Heart left ventricle (tissue), 16 donors: ENCODE results near the gene UBL5. TPM values are rescaled to one million over a fixed set of nuclear protein-coding genes. Genes with fewer than 3 reads are reported as not detected.

Experiments
- ATAC-seq, 4 donors: fragments of 200-7000 bp; cut with Tn5 transposase; one replicate each; pipeline ENCODE4 v1.9.1; 2020 to 2022; ENCODE audit warnings: moderate library complexity in 4 of 4, mild to moderate bottlenecking in 3 of 4, moderate number of reproducible peaks in 1 of 4
- DNase-seq, 5 donors: peaks; one replicate each; pipeline ENCODE4 v3.0.0-alpha.2; 2020
- H3K27ac ChIP-seq, 12 donors: fragments of 200-600 bp; sonication (generic) in 4 of 12; one replicate each; pipeline versions ENCODE4 v1.5.0 to v1.8.0; 2016 to 2022; ENCODE audit warnings: mild to moderate bottlenecking in 2 of 12
- H3K27me3 ChIP-seq, 9 donors: fragments of 200-600 bp; sonication (generic) in 2 of 9; one replicate each; pipeline versions ENCODE4 v1.5.1 to v1.8.0; 2016 to 2022; ENCODE audit warnings: mild to moderate bottlenecking in 3 of 9
- H3K36me3 ChIP-seq, 9 donors: fragments of 200-600 bp; sonication (generic) in 2 of 9; one replicate each; pipeline versions ENCODE4 v1.5.0 to v1.8.0; 2018 to 2022; ENCODE audit warnings: mild to moderate bottlenecking in 2 of 9
- H3K4me1 ChIP-seq, 12 donors: fragments of 200-600 bp; sonication (generic) in 4 of 12; one replicate each; pipeline versions ENCODE4 v1.5.0 to v1.8.0; 2016 to 2022; ENCODE audit warnings: mild to moderate bottlenecking in 3 of 12
- H3K4me3 ChIP-seq, 12 donors: fragments of 200-600 bp; sonication (generic) in 4 of 12; one replicate each; pipeline versions ENCODE4 v1.5.0 to v1.8.0; 2017 to 2022; ENCODE audit warnings: mild to moderate bottlenecking in 9 of 12, moderate library complexity in 4 of 12
- H3K9me3 ChIP-seq, 12 donors: fragments of 200-600 bp; sonication (generic) in 4 of 12; one replicate each; pipeline versions ENCODE4 v1.5.0 to v1.8.0; 2016 to 2022; ENCODE audit warnings: mild to moderate bottlenecking in 1 of 12
- CTCF ChIP-seq, 12 donors: fragments of 200-600 bp; sonication (generic) in 4 of 12; IDR thresholded peaks; one replicate each; pipeline versions ENCODE4 v1.5.0 to v1.8.0; 2018 to 2022; ENCODE audit warnings: antibody characterized with exemption in 12 of 12, mild to moderate bottlenecking in 5 of 12
- POLR2A ChIP-seq, 2 donors: fragments of 450-650 bp; IDR thresholded peaks; one replicate each; pipeline ENCODE4 v1.6.1; 2017; ENCODE audit warnings: antibody characterized with exemption in 2 of 2, mild to moderate bottlenecking in 2 of 2, moderate library complexity in 2 of 2
- WGBS, 4 donors: extraction: QIAGEN DNeasy Blood & Tissue Kit in 2 of 4; methylation state at CpG; one replicate each; pipeline versions ENCODE4 v1.1.5 to v1.1.7; 2013 to 2018; 5-methylcytosine and 5-hydroxymethylcytosine counted together
- intact Hi-C, 10 donors: fragments of 100-400 bp; cut with DNase I; formaldehyde crosslinking; loops; one replicate each; pipeline versions ENCODE4 v1.11.1 to v1.14.2; 2022
- polyA plus RNA-seq, 2 donors: library from polyadenylated mRNA; stranded (reverse); fragments of 200-250 nt; gene quantifications; one replicate each; pipeline ENCODE4 v1.2.3, GENCODE V29; 2013
- total RNA-seq, 9 donors: library from RNA; depleted of rRNA in 2 of 9; stranded (reverse); fragments of >200 nt in 2 of 9; fragmentation: NEBNext Ultra II Directional in 3 of 9; extraction: Animal tissue kit (Norgen Biotek cat#: 25700) in 3 of 9; gene quantifications; one replicate each; pipeline versions ENCODE4 v1.1.0 to v1.2.4, GENCODE V29; 2016 to 2023
- donor health status: ischemic (EF 13 %, LVEDD 7.1; RV severe dilation, severe dysfunction).
- donor health status: healthy with polysubstance abuse.
- donor health status: DM: no; HTN: yes; CAD: no.
- donor health status: DM: no; HTN: no; CAD: no.
- donor health status: ischemic (EF 25% LVEDD 6.9; RV normal size, moderate dysfunction).
- donor health status: ischemic (EF 25% LVEDD 5.7; RV mildly dilated, moderate dysfunction).
- donor health status: healthy.
- donor health status: DM: yes; HTN: yes; CAD: no.
- donor health status: ischemic (EF 35%, LVEDD 5.7; RV mildly dilated, moderate dysfunction).
- donor health status: nonischemic (EF 11% LVEDD 7.7; RV severe dilation, severe dysfunction).
- donor health status: DM: yes; HTN: yes; CAD: no.
- donor health status: PGD.
- donor health status: ischemic (EF 29% LVEDD 5.4; RV normal size, mild dysfunction).
- donor health status: nonischemic (EF 23%, LVEDD 6.1; RV moderate dilation, normal function).

Gene UBL5
- total and polyA plus RNA-seq, 11 donors: 460 to 1,809 (median 496) TPM

- peaks cover 0 to 5% (median 0%) of the 10 kb centered on the region in 12 donors for H3K9me3 ChIP-seq
- 93 to 97% (median 95%) methylated on average over 9 of the region's 9 CpGs for WGBS, 4 donors
- no peak for ATAC-seq
- peaks cover 0 to 3% (median 0%) of the 10 kb centered on the region in 9 donors for H3K36me3 ChIP-seq
- intact Hi-C loops: no loop called here
- DNase-seq: no peak
- H3K27me3 ChIP-seq: peaks cover 0 to 2% (median 0%) of the 10 kb centered on the region in 9 donors
- peaks cover 0 to 12% (median 0%) of the 10 kb centered on the region in 12 donors for H3K4me1 ChIP-seq
- no peak overlapping the region for H3K27ac ChIP-seq
- no peak overlapping the region for H3K4me3 ChIP-seq
- TF ChIP-seq CTCF (IDR thresholded peaks at IDR 0.05): no peak
- TF ChIP-seq POLR2A (IDR thresholded peaks at IDR 0.05): no peak
These were observed 28.9 kb downstream of the UBL5 start for GRCh38 chr19:9856609-9857008.

- H3K27ac ChIP-seq: peak overlapping the region in 1 of 12 donors; percentile 62
- H3K27me3 ChIP-seq: peaks cover 0 to 2% (median 0%) of the 10 kb centered on the region in 9 donors
- DNase-seq (no peak), ATAC-seq (no peak)
- H3K36me3 ChIP-seq: peaks cover 0 to 3% (median 0%) of the 10 kb centered on the region in 9 donors
- WGBS, 4 donors: 88 to 100% (median 97%) methylated on average over 9 to 13 of the region's 13 CpGs
- peak overlapping the region in 1 of 12 donors; percentile 12 for H3K4me3 ChIP-seq
- peaks cover 0 to 5% (median 0%) of the 10 kb centered on the region in 12 donors for H3K9me3 ChIP-seq
- TF ChIP-seq POLR2A (IDR thresholded peaks at IDR 0.05): no peak
- TF ChIP-seq CTCF (IDR thresholded peaks at IDR 0.05): no peak
- intact Hi-C loops: no loop called here
- H3K4me1 ChIP-seq: peaks cover 0 to 12% (median 0%) of the 10 kb centered on the region in 12 donors
These were observed 29.5 kb downstream of the UBL5 start for GRCh38 chr19:9857076-9857721.

- intact Hi-C loops: no loop called here
- Histone ChIP-seq H3K4me1 (peaks cover 0 to 12% (median 0%) of the 10 kb centered on the region in 12 donors), H3K36me3 (peaks cover 0 to 3% (median 0%) of the 10 kb centered on the region in 9 donors), H3K27ac (peak overlapping the region in 1 of 12 donors; percentile 71), H3K9me3 (peaks cover 0 to 5% (median 0%) of the 10 kb centered on the region in 12 donors), H3K27me3 (peaks cover 0 to 2% (median 0%) of the 10 kb centered on the region in 9 donors), H3K4me3 (peak overlapping the region in 1 of 12 donors; percentile 12)
- WGBS, 4 donors: 78 to 85% (median 81%) methylated on average over 10 of the region's 10 CpGs
- ATAC-seq (no peak), DNase-seq (no peak)
- TF ChIP-seq CTCF (IDR thresholded peaks at IDR 0.05) (no peak), POLR2A (IDR thresholded peaks at IDR 0.05) (no peak)
These were observed 30.4 kb downstream of the UBL5 start for GRCh38 chr19:9857920-9858746.

- Histone ChIP-seq H3K36me3 (peaks cover 0 to 3% (median 0%) of the 10 kb centered on the region in 9 donors), H3K9me3 (peaks cover 0 to 5% (median 0%) of the 10 kb centered on the region in 12 donors), H3K27me3 (peaks cover 0 to 2% (median 0%) of the 10 kb centered on the region in 9 donors), H3K4me1 (peaks cover 0 to 12% (median 0%) of the 10 kb centered on the region in 12 donors), H3K4me3 (no peak overlapping the region), H3K27ac (peak overlapping the region in 1 of 12 donors; percentile 71)
- ATAC-seq (no peak), DNase-seq (no peak)
- intact Hi-C loops: no loop called here
- TF ChIP-seq CTCF (IDR thresholded peaks at IDR 0.05): no peak
- no peak for TF ChIP-seq POLR2A (IDR thresholded peaks at IDR 0.05)
These were observed 31.0 kb downstream of the UBL5 start for GRCh38 chr19:9858766-9859165.
